Measurements from ENCODE around the gene TK2.
"Not testable (repeated sequence)": the region's sequence is repeated elsewhere in the genome, so short reads cannot be mapped to it uniquely, and the experiment has no call there.

Gene TK2

GRCh38 chr16:66549284-66550131 lies at the start of gene TK2:
Gene TK2, minus strand, starts transcription at chr16:66550122. Its CDS starts 61 bp downstream, at chr16:66550061.
- H3K27me3 ChIP-seq (replicated peaks; ENCODE audit: control insufficient read depth, insufficient read depth, low read length) = no peaks in the 10 kb centered on the region
- H3K36me3 ChIP-seq (ENCODE audit: control insufficient read depth, insufficient read depth, low read length) = no peaks in the 10 kb centered on the region
- DNase-seq (ENCODE audit: extremely low read depth, insufficient read length) = peak; percentile 73
- TF ChIP-seq, protein P1, sequence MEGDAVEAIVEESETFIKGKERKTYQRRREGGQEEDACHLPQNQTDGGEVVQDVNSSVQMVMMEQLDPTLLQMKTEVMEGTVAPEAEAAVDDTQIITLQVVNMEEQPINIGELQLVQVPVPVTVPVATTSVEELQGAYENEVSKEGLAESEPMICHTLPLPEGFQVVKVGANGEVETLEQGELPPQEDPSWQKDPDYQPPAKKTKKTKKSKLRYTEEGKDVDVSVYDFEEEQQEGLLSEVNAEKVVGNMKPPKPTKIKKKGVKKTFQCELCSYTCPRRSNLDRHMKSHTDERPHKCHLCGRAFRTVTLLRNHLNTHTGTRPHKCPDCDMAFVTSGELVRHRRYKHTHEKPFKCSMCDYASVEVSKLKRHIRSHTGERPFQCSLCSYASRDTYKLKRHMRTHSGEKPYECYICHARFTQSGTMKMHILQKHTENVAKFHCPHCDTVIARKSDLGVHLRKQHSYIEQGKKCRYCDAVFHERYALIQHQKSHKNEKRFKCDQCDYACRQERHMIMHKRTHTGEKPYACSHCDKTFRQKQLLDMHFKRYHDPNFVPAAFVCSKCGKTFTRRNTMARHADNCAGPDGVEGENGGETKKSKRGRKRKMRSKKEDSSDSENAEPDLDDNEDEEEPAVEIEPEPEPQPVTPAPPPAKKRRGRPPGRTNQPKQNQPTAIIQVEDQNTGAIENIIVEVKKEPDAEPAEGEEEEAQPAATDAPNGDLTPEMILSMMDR (IDR thresholded peaks at IDR 0.05; ENCODE audit: insufficient read depth, low read length, poor library complexity, severe bottlenecking) = peak; percentile 40
- H3K4me3 ChIP-seq (replicated peaks; ENCODE audit: low read depth, low read length) = peak within 1 kb of the TSS; percentile 58

- Histone ChIP-seq H3K36me3 (ENCODE audit: control insufficient read depth, insufficient read depth, low read length) (no peaks in the 10 kb centered on the region), H3K27me3 (replicated peaks; ENCODE audit: control insufficient read depth, insufficient read depth, low read length) (no peaks in the 10 kb centered on the region), H3K4me3 (replicated peaks; ENCODE audit: low read depth, low read length) (no peak overlapping the region)
- DNase-seq (ENCODE audit: extremely low read depth, insufficient read length) = no peak
- TF ChIP-seq, protein P1 (IDR thresholded peaks at IDR 0.05; ENCODE audit: insufficient read depth, low read length, poor library complexity, severe bottlenecking) = no peak
These were observed 48.2 kb upstream of the TK2 start for GRCh38 chr16:66598111-66598510.

DNA sequence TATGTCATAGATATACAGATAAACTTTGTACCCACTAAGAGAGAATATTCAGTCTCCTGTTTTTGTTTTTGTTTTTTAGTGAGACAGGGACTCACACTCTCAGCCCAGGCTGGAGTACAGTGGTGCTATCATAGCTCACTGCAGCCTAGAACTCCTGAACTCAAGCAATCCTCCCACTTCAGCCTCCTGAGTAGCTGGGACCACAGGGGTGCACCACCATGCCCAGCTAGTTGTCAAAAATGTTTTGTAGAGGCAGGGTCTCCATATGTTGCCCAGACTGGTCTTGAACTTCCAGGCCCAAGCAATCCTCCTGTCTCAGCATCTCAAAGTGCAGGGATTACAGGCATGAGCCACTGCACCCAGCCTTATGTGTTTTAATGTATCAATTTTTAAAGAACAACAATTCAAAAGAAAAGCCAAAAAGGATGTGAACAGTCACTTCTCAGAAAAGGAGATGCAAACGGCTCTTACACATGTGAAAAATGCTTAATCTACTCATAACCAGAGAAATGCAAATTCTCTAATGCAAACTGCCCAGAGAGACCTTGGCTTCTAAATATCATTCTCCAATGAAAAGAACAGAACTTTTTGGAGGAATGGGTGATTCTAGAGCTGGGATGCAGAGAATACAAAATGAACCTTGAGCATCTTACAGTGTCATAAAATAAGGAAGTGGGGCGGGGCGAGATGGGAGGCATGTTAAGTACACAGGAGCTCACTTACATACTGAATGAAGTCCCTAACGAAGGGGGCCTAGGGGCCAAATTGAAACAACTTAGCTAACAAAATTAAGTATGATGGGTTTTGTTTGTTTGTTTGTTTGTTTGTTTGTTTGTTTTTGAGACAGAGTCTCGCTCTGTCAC lies 47.3 kb upstream of the TK2 start:
- no peaks in the 10 kb centered on the region for H3K36me3 ChIP-seq (ENCODE audit: control insufficient read depth, insufficient read depth, low read length)
- TF ChIP-seq, protein P1 (IDR thresholded peaks at IDR 0.05; ENCODE audit: insufficient read depth, low read length, poor library complexity, severe bottlenecking) = no peak
- DNase-seq (ENCODE audit: extremely low read depth, insufficient read length) = no peak
- H3K27me3 ChIP-seq (replicated peaks; ENCODE audit: control insufficient read depth, insufficient read depth, low read length) = no peaks in the 10 kb centered on the region
- H3K4me3 ChIP-seq (replicated peaks; ENCODE audit: low read depth, low read length) = no peak overlapping the region

DNA sequence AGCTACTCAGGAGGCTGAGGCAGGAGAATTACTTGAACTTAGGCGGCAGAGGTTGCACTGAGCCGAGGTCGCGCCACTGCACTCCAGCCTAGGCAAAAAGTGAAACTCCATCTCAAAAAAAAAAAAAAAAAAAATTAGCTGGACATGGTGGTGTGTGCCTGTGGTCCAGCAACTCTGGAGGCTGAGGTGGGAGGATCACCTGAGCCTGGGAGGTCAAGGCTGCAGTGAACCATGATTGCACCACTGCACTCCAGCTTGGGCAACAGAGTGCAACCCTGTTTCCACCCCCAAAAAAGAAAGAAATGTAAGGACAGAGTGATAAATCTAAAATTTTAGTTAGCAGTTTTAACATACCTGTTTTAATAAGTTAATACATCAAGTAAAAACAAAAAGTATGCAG lies 46.6 kb upstream of the TK2 start:
- H3K27me3 ChIP-seq (replicated peaks; ENCODE audit: control insufficient read depth, insufficient read depth, low read length); H3K4me3 ChIP-seq (replicated peaks; ENCODE audit: low read depth, low read length); H3K36me3 ChIP-seq (ENCODE audit: control insufficient read depth, insufficient read depth, low read length); DNase-seq (ENCODE audit: extremely low read depth, insufficient read length): not testable (repeated sequence)

DNA sequence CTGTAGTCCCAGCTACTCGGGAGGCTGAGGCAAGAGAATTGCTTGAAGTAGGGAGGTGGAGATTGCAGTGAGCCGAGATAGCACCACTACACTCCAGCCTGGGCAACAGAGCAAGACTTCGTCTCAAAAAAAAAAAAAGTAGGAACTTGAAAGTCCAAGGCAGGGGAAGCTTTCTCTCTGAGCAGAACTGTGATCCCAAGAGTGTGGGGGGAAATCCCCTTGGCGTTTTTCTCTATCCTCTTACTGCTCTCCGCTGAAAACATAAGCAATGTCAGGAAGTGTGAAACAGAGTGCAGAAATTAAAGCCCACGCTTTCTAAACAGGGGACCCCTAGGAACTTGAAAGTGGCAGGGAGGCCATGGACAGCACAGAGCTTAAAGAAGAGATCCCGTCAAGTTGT lies 44.8 kb upstream of the TK2 start:
- TF ChIP-seq, protein P1 (IDR thresholded peaks at IDR 0.05; ENCODE audit: insufficient read depth, low read length, poor library complexity, severe bottlenecking) = no peak
- no peak for DNase-seq (ENCODE audit: extremely low read depth, insufficient read length)
- Histone ChIP-seq H3K36me3 (ENCODE audit: control insufficient read depth, insufficient read depth, low read length) (no peaks in the 10 kb centered on the region), H3K4me3 (replicated peaks; ENCODE audit: low read depth, low read length) (no peak overlapping the region), H3K27me3 (replicated peaks; ENCODE audit: control insufficient read depth, insufficient read depth, low read length) (no peaks in the 10 kb centered on the region)

DNA sequence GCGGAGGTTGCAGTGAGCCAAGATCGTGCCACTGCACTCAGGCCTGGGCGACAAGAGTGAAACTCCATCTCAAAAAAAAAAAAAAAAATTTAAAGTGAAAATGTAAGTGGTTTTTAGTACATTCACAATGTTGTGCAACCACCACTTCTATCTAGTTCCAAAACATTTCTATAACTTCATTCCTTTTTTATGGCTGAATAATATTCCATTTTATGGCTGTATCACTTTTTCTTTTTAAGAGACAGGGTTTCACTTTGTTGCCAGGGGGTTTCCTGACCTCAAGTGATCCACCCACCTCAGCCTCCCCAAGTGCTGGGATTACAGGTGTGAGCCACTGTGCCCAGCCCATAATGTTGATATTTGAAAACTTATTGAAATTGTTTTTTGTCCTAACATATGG lies 42.9 kb upstream of the TK2 start:
- no peak overlapping the region for H3K4me3 ChIP-seq (replicated peaks; ENCODE audit: low read depth, low read length)
- no peaks in the 10 kb centered on the region for H3K36me3 ChIP-seq (ENCODE audit: control insufficient read depth, insufficient read depth, low read length)
- H3K27me3 ChIP-seq (replicated peaks; ENCODE audit: control insufficient read depth, insufficient read depth, low read length) = no peaks in the 10 kb centered on the region
- TF ChIP-seq, protein P1 (IDR thresholded peaks at IDR 0.05; ENCODE audit: insufficient read depth, low read length, poor library complexity, severe bottlenecking) = no peak
- DNase-seq (ENCODE audit: extremely low read depth, insufficient read length) = no peak

All from GM06990 (cell line).